Vagina (tissue), 2 donors: Measurements from ENCODE around the gene LTB4R. TPM values are rescaled to one million over a fixed set of nuclear protein-coding genes. Genes with fewer than 3 reads are reported as not detected.

Experiments
- DNase-seq, 2 donors: peaks; one replicate each; pipeline ENCODE4 v3.0.0-alpha.2; 2017; ENCODE audit errors: extremely low spot score in 2 of 2
- H3K27ac ChIP-seq: fragments of 200-600 bp; sonication (generic); one replicate; pipeline ENCODE4 v1.5.1; 2019
- H3K27me3 ChIP-seq: fragments of 200-600 bp; sonication (generic); one replicate; pipeline ENCODE4 v1.5.1; 2019
- H3K36me3 ChIP-seq, 2 donors: fragments of 200-600 bp; sonication (generic); one replicate each; pipeline ENCODE4 v1.5.1; 2017 to 2019
- H3K4me1 ChIP-seq: fragments of 200-600 bp; sonication (generic); one replicate; pipeline ENCODE4 v1.5.1; 2019
- H3K4me3 ChIP-seq, 2 donors: fragments of 200-600 bp; sonication (generic); 1 replicate in 1 of 2; 2 replicates in 1 of 2; pipeline ENCODE4 v1.5.1; 2016 to 2019
- H3K9me3 ChIP-seq: fragments of 200-600 bp; sonication (generic); one replicate; pipeline ENCODE4 v1.5.1; 2019
- CTCF ChIP-seq, 3 experiments: fragments of 450-650 bp in 2 of 3; fragments of 200-600 bp in 1 of 3; sonication (generic) in 1 of 3; IDR thresholded peaks; one replicate each; pipeline ENCODE4 v1.5.1; 2017 to 2019; ENCODE audit warnings: antibody characterized with exemption in 3 of 3, mild to moderate bottlenecking in 2 of 3, moderate library complexity in 2 of 3
- POLR2A ChIP-seq, 2 donors: fragments of 450-650 bp; IDR thresholded peaks; one replicate each; pipeline ENCODE4 v1.6.1; 2017; ENCODE audit warnings: antibody characterized with exemption in 2 of 2, mild to moderate bottlenecking in 2 of 2, moderate library complexity in 2 of 2
- POLR2AphosphoS5 ChIP-seq, 2 donors: sonication (generic); formaldehyde crosslinking; IDR thresholded peaks; one replicate each; pipeline ENCODE4 v1.9.0; 2017; ENCODE audit warnings: antibody characterized with exemption in 2 of 2, mild to moderate bottlenecking in 2 of 2, low read depth in 1 of 2; ENCODE audit not compliant: insufficient read depth in 1 of 2
- intact Hi-C: fragments of 100-400 bp; cut with DNase I; formaldehyde crosslinking; loops from one replicate; pipeline ENCODE4 v1.15.1; 2023
- total RNA-seq: library from RNA; depleted of rRNA; stranded (reverse); fragments of >200 nt; gene quantifications from one replicate; pipeline ENCODE4 v1.2.3, GENCODE V29; 2016

The LTB4R gene
- total RNA-seq, 1 donor from 2014 or later: 35.1 TPM

- Histone ChIP-seq H3K27ac (peak overlapping the region; percentile 6), H3K4me1 (peaks cover 46% of the 10 kb centered on the region), H3K27me3 (no peaks in the 10 kb centered on the region), H3K36me3 (peaks cover 0 to 28% of the 10 kb centered on the region in 2 donors), H3K4me3 (no peak overlapping the region), H3K9me3 (no peaks in the 10 kb centered on the region)
- TF ChIP-seq CTCF (IDR thresholded peaks at IDR 0.05) (peak; percentile 28 to 73 (median 62)), POLR2AphosphoS5 (IDR thresholded peaks at IDR 0.05; ENCODE audit: insufficient read depth in 1 of 2, low read depth in 1 of 2) (peak; percentile 16 to 21), POLR2A (IDR thresholded peaks at IDR 0.05) (no peak)
- intact Hi-C loops: loop anchor here (2.0 kb wide), 1 partner anchor 54 kb away; the partner anchor contains the start of gene TINF2
- DNase-seq: no peak
These were observed 14.8 kb upstream of the LTB4R start for GRCh38 chr14:24296341-24297157.

GRCh38 chr14:24297190-24297964 is 13.9 kb upstream of the LTB4R start:
- Histone ChIP-seq H3K4me1 (peaks cover 47% of the 10 kb centered on the region), H3K36me3 (peaks cover 0 to 28% of the 10 kb centered on the region in 2 donors), H3K27me3 (no peaks in the 10 kb centered on the region), H3K4me3 (no peak overlapping the region), H3K9me3 (no peaks in the 10 kb centered on the region), H3K27ac (peak overlapping the region; percentile 6)
- TF ChIP-seq CTCF (IDR thresholded peaks at IDR 0.05) (no peak), POLR2AphosphoS5 (IDR thresholded peaks at IDR 0.05; ENCODE audit: insufficient read depth in 1 of 2, low read depth in 1 of 2) (no peak), POLR2A (IDR thresholded peaks at IDR 0.05) (no peak)
- DNase-seq: no peak
- intact Hi-C loops: loop anchor here (2.0 kb wide), 1 partner anchor 55 kb away; the partner anchor contains the start of gene TINF2

GRCh38 chr14:24298892-24299254 is 12.4 kb upstream of the LTB4R start:
- Histone ChIP-seq H3K27me3 (no peaks in the 10 kb centered on the region), H3K4me3 (peak overlapping the region; percentile 69 to 87), H3K9me3 (no peaks in the 10 kb centered on the region), H3K27ac (peak overlapping the region; percentile 88), H3K36me3 (peaks cover 0 to 38% of the 10 kb centered on the region in 2 donors), H3K4me1 (peaks cover 47% of the 10 kb centered on the region)
- intact Hi-C loops: no loop called here
- no peak for DNase-seq
- TF ChIP-seq CTCF (IDR thresholded peaks at IDR 0.05) (no peak), POLR2A (IDR thresholded peaks at IDR 0.05) (no peak), POLR2AphosphoS5 (IDR thresholded peaks at IDR 0.05; ENCODE audit: insufficient read depth in 1 of 2, low read depth in 1 of 2) (no peak)

GRCh38 chr14:24299255-24300191 is 11.8 kb upstream of the LTB4R start, which contains the start of the genes DHRS1 and NOP9:
DHRS1 (minus strand) TSS chr14:24299780; CDS start chr14:24299106, 674 bp downstream.
NOP9 (plus strand) TSS chr14:24299850; CDS start chr14:24299955, 105 bp downstream.
- H3K4me3 ChIP-seq: peak within 1 kb of the TSS; percentile 69 to 87
- TF ChIP-seq POLR2AphosphoS5 (IDR thresholded peaks at IDR 0.05; ENCODE audit: insufficient read depth in 1 of 2, low read depth in 1 of 2) (peak; percentile 90 to 92), POLR2A (IDR thresholded peaks at IDR 0.05) (peak in 1 of 2 donors; percentile 41), CTCF (IDR thresholded peaks at IDR 0.05) (no peak)
- intact Hi-C loops: no loop called here
- peaks cover 47% of the 10 kb centered on the region for H3K4me1 ChIP-seq
- H3K27ac ChIP-seq: peak within 1 kb of the TSS; percentile 88
- H3K9me3 ChIP-seq: no peaks in the 10 kb centered on the region
- H3K36me3 ChIP-seq: peaks cover 0 to 44% of the 10 kb centered on the region in 2 donors
- no peaks in the 10 kb centered on the region for H3K27me3 ChIP-seq
- no peak for DNase-seq
